ENCODE results near the gene IL18. TPM values are rescaled to one million over a fixed set of nuclear protein-coding genes. Genes with fewer than 3 reads are reported as not detected.
"Not testable (repeated sequence)": the region's sequence is repeated elsewhere in the genome, so short reads cannot be mapped to it uniquely, and the experiment has no call there.

The IL18 gene
- total RNA-seq, 4 donors from 2014 or later: 161 to 329 (median 184) TPM

DNA sequence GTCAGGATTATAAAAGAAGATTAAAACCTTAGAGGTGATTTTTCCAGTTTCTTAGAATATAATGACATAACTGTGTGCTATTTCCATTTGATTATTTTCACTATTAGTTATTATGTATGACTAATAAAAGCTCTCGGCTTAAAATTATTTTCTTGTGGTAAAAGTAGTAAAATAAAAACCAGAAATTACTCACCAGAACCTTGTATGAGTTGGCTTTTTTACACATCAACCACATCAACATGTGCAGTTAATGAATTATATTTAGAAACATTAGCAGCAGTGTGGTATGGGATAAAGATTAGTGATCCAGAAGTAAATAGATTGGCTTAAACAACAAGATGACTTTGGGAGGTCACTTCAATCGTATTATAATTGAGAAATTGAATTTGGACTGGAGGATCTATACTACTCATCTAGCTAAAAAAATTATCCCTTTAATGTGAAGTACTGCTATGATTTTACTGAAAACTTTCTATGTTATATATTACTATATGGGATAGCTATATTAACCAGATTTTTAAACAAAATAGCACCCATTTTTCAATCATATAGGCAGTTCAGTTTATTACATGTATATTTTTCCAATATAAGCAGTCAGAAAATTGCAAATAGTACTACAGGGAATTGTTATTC lies 8.6 kb upstream of the IL18 start:
- Histone ChIP-seq H3K27me3 (no peaks in the 10 kb centered on the region), H3K4me3 (no peak overlapping the region), H3K4me1 (peaks cover 7% of the 10 kb centered on the region), H3K36me3 (no peaks in the 10 kb centered on the region), H3K9me3 (no peaks in the 10 kb centered on the region), H3K27ac (no peak overlapping the region)
- WGBS: 53% methylated on average over 2 of the region's 2 CpGs
- DNase-seq (ENCODE audit: low spot score in 2 of 2): no peak
- TF ChIP-seq EP300 (IDR thresholded peaks at IDR 0.05) (no peak), POLR2AphosphoS5 (IDR thresholded peaks at IDR 0.05) (no peak), POLR2A (IDR thresholded peaks at IDR 0.05) (no peak)
- TF ChIP-seq, protein P1, sequence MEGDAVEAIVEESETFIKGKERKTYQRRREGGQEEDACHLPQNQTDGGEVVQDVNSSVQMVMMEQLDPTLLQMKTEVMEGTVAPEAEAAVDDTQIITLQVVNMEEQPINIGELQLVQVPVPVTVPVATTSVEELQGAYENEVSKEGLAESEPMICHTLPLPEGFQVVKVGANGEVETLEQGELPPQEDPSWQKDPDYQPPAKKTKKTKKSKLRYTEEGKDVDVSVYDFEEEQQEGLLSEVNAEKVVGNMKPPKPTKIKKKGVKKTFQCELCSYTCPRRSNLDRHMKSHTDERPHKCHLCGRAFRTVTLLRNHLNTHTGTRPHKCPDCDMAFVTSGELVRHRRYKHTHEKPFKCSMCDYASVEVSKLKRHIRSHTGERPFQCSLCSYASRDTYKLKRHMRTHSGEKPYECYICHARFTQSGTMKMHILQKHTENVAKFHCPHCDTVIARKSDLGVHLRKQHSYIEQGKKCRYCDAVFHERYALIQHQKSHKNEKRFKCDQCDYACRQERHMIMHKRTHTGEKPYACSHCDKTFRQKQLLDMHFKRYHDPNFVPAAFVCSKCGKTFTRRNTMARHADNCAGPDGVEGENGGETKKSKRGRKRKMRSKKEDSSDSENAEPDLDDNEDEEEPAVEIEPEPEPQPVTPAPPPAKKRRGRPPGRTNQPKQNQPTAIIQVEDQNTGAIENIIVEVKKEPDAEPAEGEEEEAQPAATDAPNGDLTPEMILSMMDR (IDR thresholded peaks at IDR 0.05): no peak

DNA sequence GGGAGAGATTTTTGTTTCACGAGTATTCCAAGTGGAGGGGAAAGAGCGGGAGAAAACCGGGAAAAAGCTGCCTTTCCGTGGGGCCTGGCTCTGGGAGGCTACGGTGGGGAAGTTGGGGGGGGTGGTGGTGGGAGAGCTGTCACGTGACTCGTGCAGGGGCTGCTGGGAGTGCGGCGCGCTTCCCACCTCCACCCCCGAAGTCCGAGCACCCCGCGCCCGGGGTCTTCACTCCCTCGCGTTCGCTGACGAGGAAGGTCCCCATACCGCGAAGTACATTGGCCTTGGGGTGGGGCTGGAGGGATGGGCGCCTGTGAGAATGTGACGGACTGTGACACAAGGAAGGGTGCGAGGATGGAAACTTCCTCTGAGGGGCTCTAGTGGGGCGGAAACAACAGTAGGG lies 3.3 kb upstream of the IL18 start, which contains the start of gene TEX12:
TSS of gene TEX12 (plus strand) at position 228 of the 400 bp plus-strand sequence. CDS start 1,897 bp downstream, outside the sequence.
- Histone ChIP-seq H3K4me3 (no peak within 1 kb of the TSS), H3K27me3 (no peaks in the 10 kb centered on the region), H3K9me3 (no peaks in the 10 kb centered on the region), H3K27ac (peak within 1 kb of the TSS; percentile 7), H3K36me3 (no peaks in the 10 kb centered on the region), H3K4me1 (peaks cover 24% of the 10 kb centered on the region)
- WGBS: 88% methylated on average over 25 of the region's 25 CpGs
- no peak for DNase-seq (ENCODE audit: low spot score in 2 of 2)
- TF ChIP-seq POLR2AphosphoS5 (IDR thresholded peaks at IDR 0.05) (no peak), EP300 (IDR thresholded peaks at IDR 0.05) (no peak), POLR2A (IDR thresholded peaks at IDR 0.05) (no peak)
- TF ChIP-seq, protein P1 (IDR thresholded peaks at IDR 0.05): no peak

DNA sequence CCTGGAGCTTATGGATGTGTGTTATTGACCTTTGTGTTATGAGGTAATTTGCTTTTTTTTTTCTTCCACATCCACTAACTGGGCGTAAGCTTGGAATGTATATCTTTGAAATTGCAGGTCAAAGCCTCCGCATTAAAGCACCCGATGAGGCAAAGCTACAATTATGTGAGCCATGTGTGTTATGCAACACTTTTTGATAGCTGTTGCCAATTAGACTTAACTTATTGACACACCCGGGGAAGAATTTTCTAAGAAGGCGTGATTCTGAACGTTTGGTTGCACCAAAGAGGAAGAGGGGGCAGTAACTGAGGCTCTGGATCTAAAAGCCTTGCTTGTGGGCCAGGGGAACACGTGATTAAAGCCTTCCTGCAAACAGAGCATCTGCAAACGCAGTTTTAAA lies 2.7 kb upstream of the IL18 start:
- no peak overlapping the region for H3K4me3 ChIP-seq
- no peak for DNase-seq (ENCODE audit: low spot score in 2 of 2)
- H3K4me1 ChIP-seq: peaks cover 26% of the 10 kb centered on the region
- H3K9me3 ChIP-seq: no peaks in the 10 kb centered on the region
- TF ChIP-seq, protein P1 (IDR thresholded peaks at IDR 0.05): no peak
- TF ChIP-seq POLR2AphosphoS5 (IDR thresholded peaks at IDR 0.05): peak in 1 of 3 donors; percentile 61
- 34% methylated on average over 8 of the region's 8 CpGs for WGBS
- no peaks in the 10 kb centered on the region for H3K36me3 ChIP-seq
- H3K27ac ChIP-seq: peak overlapping the region; percentile 7
- H3K27me3 ChIP-seq: no peaks in the 10 kb centered on the region

DNA sequence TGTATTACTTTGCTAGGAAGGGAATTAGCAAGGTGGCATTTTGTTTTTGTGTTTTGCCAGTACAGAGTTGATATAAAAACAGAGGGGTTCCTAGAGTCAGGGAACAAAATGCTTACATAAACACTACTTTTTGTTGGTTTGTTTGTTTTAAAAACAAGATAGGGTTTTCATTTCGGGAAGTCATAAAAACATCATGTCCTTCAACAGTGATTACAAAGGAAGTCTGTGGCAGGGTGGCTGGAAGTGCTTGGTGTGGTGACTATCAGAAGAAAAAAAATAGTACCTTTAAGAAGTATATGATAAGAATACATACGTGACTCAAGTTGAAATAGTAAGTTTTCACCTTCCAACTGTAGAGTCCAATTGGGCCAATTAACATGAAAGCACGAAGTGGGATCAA lies 1.2 kb upstream of the IL18 start:
- Histone ChIP-seq H3K27ac (no peak overlapping the region), H3K36me3 (no peaks in the 10 kb centered on the region), H3K4me3 (no peak overlapping the region), H3K27me3 (no peaks in the 10 kb centered on the region), H3K4me1 (peaks cover 38% of the 10 kb centered on the region), H3K9me3 (no peaks in the 10 kb centered on the region)
- WGBS: 73% methylated on average over 3 of the region's 3 CpGs
- DNase-seq (ENCODE audit: low spot score in 2 of 2): no peak
- TF ChIP-seq, protein P1 (IDR thresholded peaks at IDR 0.05): no peak
- TF ChIP-seq POLR2AphosphoS5 (IDR thresholded peaks at IDR 0.05) (no peak), POLR2A (IDR thresholded peaks at IDR 0.05) (no peak), EP300 (IDR thresholded peaks at IDR 0.05) (no peak)

DNA sequence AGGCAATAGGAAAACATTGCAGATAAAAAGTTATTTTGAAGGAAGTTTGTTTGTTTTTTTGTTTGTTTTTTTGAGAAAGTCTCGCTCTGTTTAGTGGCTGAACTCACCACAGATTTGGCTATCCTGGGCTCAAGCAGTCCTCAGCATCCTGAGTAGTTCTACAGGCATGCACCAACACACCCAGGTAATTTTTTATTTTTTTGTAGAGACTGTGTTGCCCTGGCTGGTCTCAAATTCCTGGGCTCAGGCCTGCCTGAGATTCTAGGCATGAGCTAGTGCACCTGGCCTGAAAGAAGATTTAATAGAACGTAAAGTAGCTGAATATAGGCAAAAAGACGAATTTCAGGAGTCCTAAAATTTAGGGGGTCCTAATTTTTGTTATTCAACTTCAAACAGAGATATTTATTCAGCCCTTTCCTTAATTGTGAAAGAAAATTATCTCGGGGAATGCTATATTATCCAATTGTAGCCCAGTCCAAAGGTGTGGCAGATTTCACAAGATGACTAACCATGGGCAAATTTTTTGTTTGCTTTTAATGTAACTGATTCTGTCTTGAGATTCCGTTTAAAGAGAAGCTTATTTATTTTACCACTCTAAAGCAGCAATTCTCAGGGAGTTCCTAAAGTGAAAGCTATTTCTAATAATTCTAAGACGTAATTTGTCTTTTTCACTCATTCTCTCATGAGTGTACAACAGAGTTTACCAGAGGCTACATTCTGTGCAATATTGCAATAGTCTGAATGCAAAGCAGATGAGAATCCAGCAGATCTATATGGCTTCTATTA lies 940 bp downstream of the IL18 start:
- no peaks in the 10 kb centered on the region for H3K36me3 ChIP-seq
- peak overlapping the region; percentile 68 for H3K27ac ChIP-seq
- no peak for DNase-seq (ENCODE audit: low spot score in 2 of 2)
- WGBS: 48% methylated on average over 6 of the region's 6 CpGs
- peaks cover 50% of the 10 kb centered on the region for H3K4me1 ChIP-seq
- peak overlapping the region; percentile 42 for H3K4me3 ChIP-seq
- TF ChIP-seq POLR2A (IDR thresholded peaks at IDR 0.05) (no peak), POLR2AphosphoS5 (IDR thresholded peaks at IDR 0.05) (no peak), EP300 (IDR thresholded peaks at IDR 0.05) (no peak)
- no peaks in the 10 kb centered on the region for H3K27me3 ChIP-seq
- H3K9me3 ChIP-seq: no peaks in the 10 kb centered on the region

DNA sequence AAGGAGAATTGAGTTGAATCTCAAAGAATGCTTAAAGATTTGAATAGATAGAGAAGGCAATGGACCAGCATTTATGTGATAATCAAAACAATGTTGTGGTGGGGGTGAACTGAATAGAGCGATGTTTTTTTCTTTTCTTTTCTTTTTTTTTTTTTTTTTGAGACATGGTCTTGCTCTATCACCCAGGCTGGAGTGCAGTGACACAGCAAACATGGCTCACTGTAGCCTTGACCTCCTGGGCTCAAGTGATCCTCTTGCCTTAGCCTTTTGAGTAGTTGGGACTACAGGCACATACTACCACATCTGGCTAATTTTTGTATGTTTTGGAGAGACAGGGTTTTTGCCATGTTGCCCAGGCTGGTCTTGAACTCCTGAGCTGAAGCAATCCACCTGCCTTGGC lies 1.7 kb downstream of the IL18 start:
- Histone ChIP-seq H3K27ac (peak overlapping the region; percentile 68), H3K4me3 (peak overlapping the region; percentile 42), H3K4me1 (peaks cover 55% of the 10 kb centered on the region)
- not testable (repeated sequence) for H3K27me3 ChIP-seq; H3K9me3 ChIP-seq; H3K36me3 ChIP-seq; DNase-seq (ENCODE audit: low spot score in 2 of 2)
- 93% methylated on average over 1 of the region's 1 CpG for WGBS

Measured in suprapubic skin (tissue), 4 donors.